GM19467 (cell line): ENCODE data around the gene GTSF1L.

Experiments
- ATAC-seq: cut with Tn5 transposase; IDR thresholded peaks from one replicate; pipeline ENCODE4 v1.9.1; 2021; ENCODE audit warnings: mild to moderate bottlenecking, moderate library complexity; ENCODE audit not compliant: unreplicated experiment

The GTSF1L gene

GRCh38 chr20:43746344-43747137 lies 19.7 kb upstream of the GTSF1L start:
- no peak for ATAC-seq

GRCh38 chr20:43744966-43745730 lies 18.3 kb upstream of the GTSF1L start:
- ATAC-seq = no peak

- no peak for ATAC-seq
Observed at GRCh38 chr20:43744151-43744611, 17.4 kb upstream of the GTSF1L start.

- no peak for ATAC-seq
Observed at GRCh38 chr20:43740642-43741041, 13.8 kb upstream of the GTSF1L start.

GRCh38 chr20:43739148-43739749 lies 12.4 kb upstream of the GTSF1L start:
- no peak for ATAC-seq

GRCh38 chr20:43737925-43738324 lies 11.1 kb upstream of the GTSF1L start:
- no peak for ATAC-seq

GRCh38 chr20:43736588-43737158 lies 9.9 kb upstream of the GTSF1L start:
- ATAC-seq = no peak

- no peak for ATAC-seq
Observed at GRCh38 chr20:43731927-43732326, 5.1 kb upstream of the GTSF1L start.

- ATAC-seq = no peak
Observed at GRCh38 chr20:43731469-43731868, 4.7 kb upstream of the GTSF1L start.

GRCh38 chr20:43728686-43729255 lies 2.0 kb upstream of the GTSF1L start:
- ATAC-seq = no peak

GRCh38 chr20:43727980-43728590 lies 1.3 kb upstream of the GTSF1L start:
- no peak for ATAC-seq

- no peak for ATAC-seq
Observed at GRCh38 chr20:43726333-43726732, 469 bp downstream of the GTSF1L start.

GRCh38 chr20:43725666-43726065 lies 1.1 kb downstream of the GTSF1L start:
- no peak for ATAC-seq

GRCh38 chr20:43724383-43724782 lies 2.4 kb downstream of the GTSF1L start:
- ATAC-seq = no peak

GRCh38 chr20:43723735-43724134 lies 3.1 kb downstream of the GTSF1L start:
- no peak for ATAC-seq

- ATAC-seq = no peak
Observed at GRCh38 chr20:43723186-43723585, 3.6 kb downstream of the GTSF1L start.

- ATAC-seq = no peak
Observed at GRCh38 chr20:43722153-43722505, 4.7 kb downstream of the GTSF1L start.

GRCh38 chr20:43721429-43722152 lies 5.2 kb downstream of the GTSF1L start:
- no peak for ATAC-seq

- ATAC-seq = no peak
Observed at GRCh38 chr20:43721097-43721428, 5.7 kb downstream of the GTSF1L start.

GRCh38 chr20:43720007-43720406 lies 6.8 kb downstream of the GTSF1L start:
- no peak for ATAC-seq
